SKM-1 (cell line): Measurements from ENCODE around the gene BRME1.
"Not testable (repeated sequence)": the region's sequence is repeated elsewhere in the genome, so short reads cannot be mapped to it uniquely, and the experiment has no call there.

Source experiments
- DNase-seq: peaks from one replicate; lab custom pipeline; 2025; ENCODE audit not compliant: unreplicated experiment; lab: John Stamatoyannopoulos, UW

Gene BRME1

DNA sequence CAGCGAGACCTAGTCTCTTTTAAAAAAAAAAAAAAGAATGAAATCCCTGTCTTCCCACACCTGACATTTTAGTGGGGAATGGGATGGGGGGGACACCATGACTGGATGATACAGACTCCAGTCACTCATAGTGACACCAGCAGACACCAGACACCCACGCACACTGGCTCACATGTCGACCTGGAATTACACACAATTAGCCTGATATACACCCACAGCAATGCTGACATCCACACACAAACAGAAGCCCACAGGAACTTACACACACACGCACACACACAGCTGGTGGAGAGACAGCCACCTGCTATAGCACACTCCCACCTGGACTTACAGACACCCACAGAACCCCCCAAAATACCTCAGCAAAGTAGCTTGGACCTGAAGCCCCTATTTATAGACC is 37.3 kb downstream of the BRME1 start:
- no peak for DNase-seq

DNA sequence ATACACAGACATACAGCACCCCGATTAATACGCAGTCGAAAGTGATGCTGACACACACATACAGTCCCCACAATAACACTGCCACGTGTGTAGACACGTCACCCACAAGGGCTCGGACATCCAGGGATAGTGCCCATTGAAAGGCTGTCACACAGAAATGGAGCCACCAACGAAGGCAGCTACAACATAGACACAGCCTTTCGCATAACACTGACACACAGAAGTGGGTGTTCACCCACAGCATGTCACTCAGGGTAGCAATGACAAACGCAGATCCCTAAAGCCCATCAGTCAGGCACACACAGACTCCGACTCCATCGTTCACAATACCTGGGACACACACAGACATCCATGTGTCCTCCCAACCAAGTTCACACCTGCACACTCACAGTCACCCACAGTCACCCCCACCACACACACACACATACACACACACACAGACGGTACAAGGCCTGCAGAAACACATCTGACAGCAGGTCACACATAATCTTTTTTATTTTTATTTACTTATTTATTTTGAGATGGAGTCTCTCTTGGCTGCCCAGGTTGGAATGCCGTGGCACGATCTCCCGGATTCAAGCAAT is 39.4 kb downstream of the BRME1 start:
- DNase-seq: no peak

DNA sequence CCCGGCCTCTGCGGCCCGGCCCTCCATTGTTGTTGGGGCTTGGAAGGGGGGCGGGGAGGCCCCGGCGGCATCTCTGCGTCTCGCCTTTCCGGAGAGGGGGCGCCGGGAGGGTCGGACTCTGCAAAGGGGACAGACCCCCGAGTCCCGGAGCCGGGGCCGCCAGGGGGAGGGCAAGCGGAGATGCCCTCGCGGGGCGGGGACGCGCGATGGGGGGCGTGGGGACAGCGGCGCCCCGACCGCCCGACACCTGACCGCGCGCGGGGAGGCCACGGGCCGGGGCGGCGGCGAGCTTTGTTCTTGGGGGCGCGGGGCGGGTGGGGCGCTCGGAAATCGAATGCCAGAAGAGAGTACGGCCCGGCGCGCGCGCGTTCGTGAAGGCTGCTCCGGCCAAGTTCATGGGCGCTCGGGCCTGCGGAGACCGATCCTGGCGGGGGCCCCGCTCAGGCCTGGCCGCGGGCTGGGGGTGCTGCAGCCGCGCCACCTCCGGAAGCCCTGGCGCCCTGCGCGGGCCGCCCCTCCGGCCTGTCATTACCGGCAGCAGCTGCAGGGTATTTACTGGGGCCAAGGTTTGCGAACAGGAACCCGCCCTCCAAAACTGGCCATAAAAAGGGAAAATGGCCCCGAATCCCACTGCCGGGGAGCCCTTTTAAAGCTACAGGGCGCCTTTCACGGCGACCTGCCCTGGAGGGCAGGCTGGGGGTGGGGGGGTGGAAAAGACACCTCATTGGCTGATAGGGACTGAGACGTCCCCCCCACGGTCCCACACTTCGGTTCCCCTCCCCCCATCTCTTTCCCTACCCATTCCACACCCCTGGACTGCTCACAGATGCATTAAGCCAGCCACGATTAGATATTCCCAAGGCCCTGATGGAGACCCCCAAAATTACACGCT is 40.1 kb downstream of the BRME1 start:
- DNase-seq: no peak

DNA sequence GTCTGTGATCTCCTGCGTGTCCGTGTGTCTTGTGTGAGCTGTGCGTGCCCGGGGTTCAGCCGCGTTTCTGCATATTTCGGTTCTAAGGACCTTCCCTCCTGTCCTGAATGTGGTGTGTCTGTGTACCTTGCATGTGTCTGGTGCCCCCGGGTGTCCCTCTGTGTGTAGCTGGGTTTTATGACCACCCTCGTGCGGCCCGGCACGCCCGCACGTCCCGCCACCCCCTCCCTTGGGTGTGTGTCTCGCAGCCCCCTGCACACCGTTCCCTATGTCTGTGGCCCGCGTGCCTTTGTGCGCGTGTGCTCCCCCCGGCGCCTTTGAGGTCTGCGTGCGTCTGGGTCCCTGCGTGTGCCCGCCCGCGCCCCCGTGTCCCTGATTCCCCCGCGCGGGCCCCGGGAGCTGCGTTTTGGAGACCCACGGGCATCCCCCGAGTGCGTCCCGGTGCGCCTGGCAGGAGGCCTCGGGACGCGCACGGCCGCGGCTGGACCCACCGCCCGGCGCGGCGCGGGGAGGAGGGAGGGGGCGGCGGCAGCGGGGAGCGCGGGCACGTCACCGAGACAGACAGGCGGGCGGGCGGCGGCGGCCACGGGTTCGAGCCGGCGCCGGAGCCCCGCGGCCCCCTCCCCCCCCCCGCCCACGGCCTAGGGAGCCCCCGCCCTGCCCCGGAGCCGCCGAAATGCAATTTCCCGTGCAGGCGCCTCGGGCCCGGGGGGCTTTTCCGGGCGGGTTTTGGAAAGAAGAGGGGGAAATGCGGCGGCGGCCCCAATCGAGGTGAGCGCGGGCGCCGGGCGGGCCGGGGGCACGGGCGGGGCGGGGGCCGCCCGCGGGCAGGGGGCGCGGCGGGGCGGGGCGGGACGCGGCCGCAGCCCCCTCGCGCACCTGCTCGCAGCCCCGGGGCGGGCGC is 41.0 kb downstream of the BRME1 start:
- DNase-seq: no peak

DNA sequence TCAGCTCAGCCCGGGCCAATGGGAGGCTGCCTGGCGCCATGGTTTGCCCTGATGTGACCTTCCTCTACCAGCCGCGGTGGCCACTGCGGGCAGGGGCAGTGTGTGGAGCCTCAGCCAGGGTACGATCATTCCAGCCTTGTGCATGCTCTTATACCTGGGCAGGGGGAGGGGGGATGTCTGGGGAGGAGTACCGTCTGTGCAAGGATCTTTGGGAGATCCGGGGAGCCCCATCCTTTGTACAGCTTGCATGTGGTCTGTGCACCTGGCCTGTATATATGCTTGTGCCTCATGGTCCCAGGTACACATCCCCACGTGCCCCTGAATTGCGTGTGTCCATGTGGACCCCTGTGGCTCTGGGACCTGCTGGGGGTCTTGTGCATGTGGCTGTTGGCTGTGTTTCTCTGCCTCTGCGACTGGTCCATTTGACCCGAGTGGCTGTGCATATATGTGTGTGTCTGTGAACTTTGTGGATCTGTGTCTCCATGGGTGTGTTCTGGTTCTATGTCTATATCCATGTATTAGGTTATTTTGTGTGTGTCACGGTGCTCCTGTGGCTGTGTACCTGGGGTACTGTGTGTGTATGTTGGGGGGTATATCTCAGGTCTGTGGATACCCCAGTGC is 41.8 kb downstream of the BRME1 start:
- DNase-seq: no peak

DNA sequence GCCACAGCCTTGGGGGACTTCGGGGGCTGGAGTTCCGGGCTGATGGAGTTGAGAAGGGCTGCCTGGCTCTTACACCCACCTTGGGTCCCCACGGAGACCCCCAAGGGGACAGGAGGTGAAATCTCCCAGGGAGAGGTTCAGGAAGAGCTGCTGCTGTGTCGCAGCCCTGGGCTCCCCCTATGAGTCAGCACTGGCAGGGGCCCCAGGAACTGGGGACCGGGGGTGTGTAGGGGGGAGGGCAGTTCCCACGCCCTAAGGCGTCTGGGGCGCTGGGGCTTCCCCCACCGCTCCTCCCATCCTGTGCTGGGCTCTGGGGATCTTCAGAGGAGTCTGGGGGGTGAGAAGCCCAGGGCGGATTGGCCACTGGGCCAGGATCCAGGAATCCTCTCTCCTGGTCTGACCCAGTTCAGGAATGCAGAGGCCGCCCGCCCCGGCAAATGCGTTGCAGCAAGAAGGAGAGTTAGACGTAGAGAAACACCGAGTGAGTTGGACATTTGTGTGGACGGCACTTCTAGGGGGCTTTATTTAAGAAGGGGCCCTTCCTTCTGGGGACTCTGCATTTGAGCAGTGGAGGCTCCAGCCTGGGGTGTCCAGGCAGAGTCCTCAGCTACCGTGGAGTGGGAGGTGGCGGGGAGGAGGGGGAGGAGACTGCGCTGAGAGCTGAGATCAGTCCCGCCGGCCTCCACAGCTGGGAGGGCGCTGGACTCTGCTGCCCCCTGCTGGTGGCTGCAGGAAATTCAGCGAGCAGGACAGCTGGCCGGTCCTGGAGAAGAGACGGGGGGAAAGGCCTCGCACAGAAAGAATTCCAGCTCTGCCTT is 44.0 kb downstream of the BRME1 start:
- peak; percentile 62 for DNase-seq

DNA sequence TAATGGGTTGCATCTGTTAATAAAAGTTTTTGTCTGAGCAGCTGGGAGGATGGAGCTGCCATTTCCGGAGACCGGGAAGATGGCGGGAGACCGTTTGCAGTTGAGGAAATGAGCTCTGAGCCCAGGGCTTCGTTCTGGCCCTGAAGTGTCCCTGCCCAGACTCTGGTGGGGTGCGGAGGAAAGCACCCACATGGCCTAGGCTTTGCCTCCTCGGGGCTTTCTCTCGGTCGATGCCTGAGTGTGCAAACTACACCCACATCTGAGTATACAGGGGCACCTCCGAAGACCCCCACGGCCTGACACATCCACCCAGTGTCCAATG is 44.6 kb downstream of the BRME1 start:
- DNase-seq: no peak

DNA sequence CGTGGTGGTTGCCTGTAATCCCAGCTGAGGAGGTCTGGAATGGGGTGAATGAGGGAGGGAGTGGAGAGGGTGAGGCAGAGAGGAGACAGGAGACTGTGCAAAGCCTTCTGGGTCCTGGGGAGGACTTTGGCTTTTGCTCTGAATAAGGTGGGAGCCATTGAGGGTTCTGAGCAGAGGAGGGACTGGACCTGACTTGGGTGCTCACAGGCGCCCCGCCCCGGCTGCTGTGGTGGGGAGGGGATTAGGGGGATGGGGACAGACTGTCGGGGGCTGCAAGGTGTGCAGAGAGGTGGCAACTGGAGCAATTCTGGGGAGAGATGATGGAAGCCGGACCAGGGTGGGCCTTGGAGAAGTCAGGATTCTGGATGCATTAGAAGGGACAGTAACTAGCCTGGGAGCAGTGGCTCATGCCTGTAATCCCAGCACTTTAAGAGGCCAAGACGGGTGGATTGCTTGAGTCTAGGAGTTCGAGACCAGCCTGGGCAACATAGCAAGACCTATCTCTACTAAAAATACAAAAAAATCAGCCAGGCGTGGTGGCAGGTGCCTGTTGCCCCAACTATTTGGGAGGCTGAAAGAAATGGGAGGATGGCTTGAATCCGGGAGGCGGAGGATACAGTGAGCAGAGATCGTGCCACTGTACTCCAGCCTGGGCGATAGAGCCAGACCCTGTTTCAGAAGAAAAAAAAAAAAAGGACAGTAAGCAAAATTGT is 45.1 kb downstream of the BRME1 start:
- no peak for DNase-seq

DNA sequence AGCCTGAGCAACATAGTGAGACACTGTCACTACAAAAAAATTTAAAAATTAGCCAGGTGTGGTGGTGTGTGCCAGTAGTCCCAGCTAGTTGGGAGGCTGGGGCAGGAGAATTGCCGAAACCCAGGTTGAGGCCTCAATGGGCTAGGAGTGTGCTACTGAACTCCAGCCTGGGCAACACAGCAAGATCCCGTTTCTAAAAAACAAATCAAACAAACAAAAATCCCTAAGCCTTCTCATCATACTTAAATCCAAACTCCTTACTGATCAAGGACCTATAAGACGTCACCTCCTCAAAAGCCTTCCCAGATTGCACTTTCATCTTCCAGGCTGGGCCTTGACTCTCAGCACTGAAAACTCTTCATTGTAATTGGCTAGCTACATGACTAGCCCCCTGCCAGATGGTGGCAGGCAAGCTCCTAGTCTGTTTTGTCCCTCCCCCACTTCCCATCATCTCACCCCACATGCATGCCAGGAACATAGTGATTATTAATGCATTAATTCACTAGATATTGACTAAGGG is 46.5 kb downstream of the BRME1 start:
- no peak for DNase-seq

DNA sequence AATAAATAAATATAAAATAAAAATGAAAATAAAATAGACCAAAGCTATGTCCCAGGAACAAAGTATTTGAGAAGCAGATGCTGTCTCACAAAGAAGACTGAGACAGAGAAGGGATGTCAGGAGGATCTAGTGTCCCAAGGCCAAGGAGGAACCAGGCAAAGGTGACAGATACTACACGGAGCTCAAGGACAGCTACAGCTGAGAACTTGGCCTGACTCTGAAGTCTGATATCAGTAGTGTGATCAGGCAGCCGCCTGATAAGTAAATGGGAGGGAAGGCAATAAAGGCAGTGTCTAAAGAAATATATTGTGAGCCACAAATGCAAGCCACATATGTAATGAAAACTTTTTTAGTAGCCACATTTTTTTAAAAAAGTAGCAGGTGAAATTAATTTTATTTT is 49.4 kb downstream of the BRME1 start:
- no peak for DNase-seq

DNA sequence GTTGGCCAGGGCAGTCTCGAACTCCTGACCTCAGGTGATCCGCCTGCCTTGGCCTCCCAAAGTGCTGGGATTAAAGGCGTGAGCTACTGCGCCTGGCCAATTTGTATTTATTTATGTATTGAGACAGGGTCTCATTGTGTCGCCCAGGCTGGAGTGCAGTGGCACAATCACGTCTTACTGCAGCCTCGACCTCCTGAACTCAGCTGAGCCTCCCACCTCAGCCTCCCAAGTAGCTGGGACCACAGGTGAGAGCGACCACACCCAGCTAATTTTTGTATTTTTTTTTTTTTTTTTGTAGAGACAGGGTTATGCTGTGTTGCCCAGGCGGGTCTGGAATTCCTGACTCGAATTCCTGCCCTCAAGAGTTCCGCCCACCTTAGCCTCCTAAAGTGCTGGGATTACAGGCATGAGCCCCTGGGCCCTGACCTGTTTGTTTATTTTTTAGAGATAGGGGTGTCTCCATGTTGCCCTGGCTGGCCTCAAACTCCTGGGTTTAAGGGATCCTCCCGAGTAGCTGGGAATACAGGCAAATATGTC is 53.7 kb downstream of the BRME1 start:
- not testable (repeated sequence) for DNase-seq

DNA sequence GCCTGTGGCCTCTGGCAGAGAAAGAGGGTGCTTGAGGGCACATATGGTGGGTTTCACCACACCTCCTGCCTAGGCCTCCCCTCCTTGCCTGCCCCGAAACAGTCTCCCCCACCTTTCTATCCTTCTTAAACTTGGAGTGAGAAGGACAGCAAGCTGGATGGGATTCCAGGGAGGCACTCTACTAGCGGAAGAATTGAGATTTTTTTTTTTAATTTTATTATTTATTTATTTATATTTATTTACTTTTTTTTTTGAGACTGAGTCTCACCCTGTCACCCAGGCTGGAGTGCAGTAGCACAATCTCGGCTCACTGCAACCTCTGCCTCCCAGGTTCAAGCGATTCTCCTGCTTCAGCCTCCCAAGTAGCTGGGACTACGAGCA is 54.2 kb downstream of the BRME1 start:
- not testable (repeated sequence) for DNase-seq

DNA sequence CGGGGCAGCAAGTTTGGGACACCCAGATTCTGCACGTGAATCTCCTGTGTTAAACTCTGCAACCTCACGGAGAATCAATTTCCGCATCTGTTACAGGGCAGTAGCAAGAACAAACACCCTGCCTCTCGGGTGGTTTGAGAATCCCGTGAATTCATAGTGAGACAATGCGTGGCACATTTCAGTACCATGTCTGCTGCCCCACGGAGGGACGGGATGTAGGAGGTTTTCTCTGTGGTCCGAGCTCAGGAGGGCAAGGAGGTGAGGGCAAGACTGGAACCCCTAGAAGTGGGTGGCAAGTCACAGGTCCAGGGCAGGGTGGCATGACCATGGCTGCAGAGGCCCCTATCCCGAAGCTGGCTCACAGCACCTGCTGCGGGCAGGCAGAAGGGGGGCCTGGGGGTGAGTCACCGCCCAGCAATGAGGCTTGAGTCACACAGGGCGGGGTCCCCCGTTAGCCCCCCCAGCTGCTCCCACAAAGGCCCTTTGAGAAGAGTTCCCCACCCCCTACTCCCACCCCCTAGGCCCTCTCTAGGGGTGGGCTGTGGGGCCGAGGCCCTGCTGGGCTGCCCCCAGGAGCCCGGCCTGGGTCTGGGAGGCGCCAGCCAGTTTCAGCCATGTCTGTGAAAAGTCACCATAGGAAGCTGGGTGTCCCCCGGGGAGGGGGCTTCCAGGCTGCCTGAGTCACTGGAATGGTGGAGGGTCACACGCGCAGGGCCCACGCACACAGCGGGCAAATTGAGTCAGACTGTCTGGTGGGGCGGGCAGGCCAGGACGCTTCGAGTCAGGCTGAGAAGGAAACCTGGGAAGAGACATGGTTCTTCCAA is 54.8 kb downstream of the BRME1 start:
- DNase-seq: no peak

DNA sequence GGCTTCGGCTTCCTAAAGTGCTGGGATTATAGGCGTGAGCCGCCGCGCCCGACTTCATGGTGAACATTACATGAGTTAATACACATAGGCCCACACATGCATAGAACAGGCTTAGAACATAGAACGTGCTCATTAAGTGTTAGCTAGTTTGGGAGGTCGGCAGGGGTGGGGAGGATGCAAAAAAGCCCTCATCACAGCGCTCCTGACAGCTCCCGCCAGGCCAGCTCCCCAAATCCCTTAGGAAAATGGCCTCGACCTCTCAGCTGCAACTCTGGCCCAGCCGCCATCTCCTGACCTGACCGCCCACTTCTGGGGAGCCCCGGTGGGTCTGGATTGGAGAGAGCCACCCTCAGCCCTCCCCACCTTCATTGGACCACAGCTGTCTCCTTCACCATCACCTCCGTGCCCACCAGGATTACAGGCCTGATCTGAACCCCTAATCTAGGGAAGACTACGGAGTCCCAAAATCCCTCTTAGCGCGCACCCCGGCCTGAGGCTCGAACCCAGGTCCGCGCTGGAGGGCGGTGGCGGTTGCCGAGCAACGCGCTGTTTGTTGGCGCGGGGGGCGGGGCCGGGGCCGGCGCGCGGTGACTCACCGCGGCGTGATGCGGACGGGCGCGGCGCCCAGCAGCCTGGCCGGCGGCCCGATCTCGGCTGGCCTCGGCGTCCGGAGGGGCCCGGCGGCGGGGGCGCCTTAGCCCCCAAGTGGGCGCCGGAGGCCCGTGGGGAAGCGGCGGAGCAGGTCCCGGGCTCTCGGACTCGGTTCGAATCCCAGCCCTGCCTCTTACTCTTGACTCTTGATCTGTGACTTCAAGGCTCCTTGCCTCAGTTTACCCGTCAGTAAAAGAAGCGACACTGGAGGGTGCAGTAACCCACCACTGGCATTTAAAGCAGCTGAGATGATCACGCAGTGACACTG is 55.7 kb downstream of the BRME1 start:
- DNase-seq: peak; percentile 65

DNA sequence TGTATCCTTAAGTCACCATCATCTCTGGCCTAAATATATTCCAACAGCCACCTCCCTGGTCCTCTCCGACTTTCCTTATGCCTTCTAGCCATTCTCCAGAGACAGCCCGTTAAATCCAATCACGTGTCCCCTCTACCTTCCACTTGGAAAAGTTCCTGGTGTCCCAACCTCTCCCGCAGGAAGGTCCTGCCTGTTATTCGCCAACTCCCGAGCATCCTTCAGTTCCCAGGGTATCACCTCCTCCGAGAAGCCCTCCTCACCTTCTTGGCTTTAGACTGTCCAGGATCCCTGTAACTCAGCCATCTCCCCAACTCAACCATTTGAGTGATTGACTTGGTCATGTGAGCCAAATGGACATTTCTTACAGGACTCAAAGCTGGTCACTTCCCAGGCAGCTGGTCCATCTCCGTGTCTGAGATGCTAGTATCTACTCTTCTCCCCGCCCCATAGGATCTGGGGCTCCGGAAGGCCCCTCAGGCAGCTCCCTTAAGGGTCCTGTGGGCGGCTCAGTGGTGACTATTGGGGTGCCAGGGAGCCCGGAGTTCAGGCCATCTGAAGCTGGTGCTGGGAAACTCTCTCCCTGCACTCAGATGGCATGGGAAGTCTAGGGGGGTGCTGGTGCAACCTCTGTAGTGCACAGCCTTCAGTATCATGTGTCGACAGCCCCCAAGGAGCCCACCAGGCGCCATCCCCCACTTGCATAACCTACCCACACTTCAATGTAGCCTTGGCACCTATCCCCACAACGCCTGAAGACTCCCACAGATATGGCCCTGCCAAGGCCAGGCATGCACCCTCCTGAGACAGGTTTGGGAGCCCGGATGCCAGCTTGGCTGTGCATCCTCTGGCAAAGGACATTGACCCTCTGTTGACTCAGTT is 56.9 kb downstream of the BRME1 start:
- DNase-seq: no peak

DNA sequence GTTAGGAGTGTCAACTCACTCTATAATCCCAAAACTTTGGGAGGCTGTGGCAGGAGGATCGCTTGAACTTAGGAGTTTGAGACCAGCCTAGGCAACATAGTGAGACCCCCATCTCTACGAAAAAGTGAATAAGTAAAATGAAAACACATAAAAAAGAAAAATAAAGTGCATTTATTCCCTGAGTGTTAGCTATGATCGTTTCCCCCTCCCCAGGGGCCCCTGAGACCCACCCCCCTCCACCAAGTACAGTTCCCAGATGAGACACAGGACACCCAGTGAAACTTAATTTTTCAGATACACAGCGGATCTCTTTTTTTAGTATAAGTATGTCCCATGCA is 57.6 kb downstream of the BRME1 start:
- no peak for DNase-seq
